H1 (cell line): ENCODE data around the gene DACH2. TPM values are rescaled to one million over a fixed set of nuclear protein-coding genes. Genes with fewer than 3 reads are reported as not detected.

Source experiments
- CTCF ChIA-PET: fragments of 300-600 bp; sonication (Branson Sonifier 250); formaldehyde crosslinking; loops from one replicate; lab custom pipeline; 2021; ENCODE audit not compliant: partially characterized antibody; lab: Charles Lee
- POLR2A ChIA-PET: fragments of 300-600 bp; sonication (Branson Sonifier 250); formaldehyde crosslinking; loops from one replicate; lab custom pipeline; 2021; ENCODE audit warnings: inconsistent platforms; ENCODE audit not compliant: partially characterized antibody; lab: Charles Lee
- DNase-seq, 2 experiments: peaks; one replicate each; pipeline versions ENCODE4 v3.0.0 to v3.0.0-alpha.2; 2010 to 2022; ENCODE audit warnings: low spot score in 2 of 2, low read depth in 1 of 2, mixed read lengths in 1 of 2
- FAIRE-seq: peaks from 2 replicates; lab custom pipeline; 2011; peaks lifted over from hg19 to GRCh38; lab: Jason Lieb, UNC
- H2AFZ ChIP-seq: 2 replicates; pipeline ENCODE4 v1.8.1; 2012; ENCODE audit warnings: low read length, inconsistent platforms
- H2AK5ac ChIP-seq: 2 replicates; pipeline ENCODE4 v1.6.1; 2013; ENCODE audit warnings: low read depth, low read length
- H2BK120ac ChIP-seq: replicated peaks from 2 replicates; pipeline ENCODE3; 2013; ENCODE audit warnings: low read depth, low read length, inconsistent platforms
- H2BK12ac ChIP-seq: 2 replicates; pipeline ENCODE4 v1.6.1; 2013; ENCODE audit warnings: low read depth, low read length
- H2BK15ac ChIP-seq: 2 replicates; pipeline ENCODE4 v1.6.1; 2013; ENCODE audit warnings: low read length
- H2BK20ac ChIP-seq: 2 replicates; pipeline ENCODE4 v1.6.1; 2013; ENCODE audit warnings: low read length
- H2BK5ac ChIP-seq: 2 replicates; pipeline ENCODE4 v1.6.1; 2013; ENCODE audit warnings: low read depth, low read length
- H3K14ac ChIP-seq: 2 replicates; pipeline ENCODE4 v1.6.1; 2013; ENCODE audit warnings: inconsistent platforms; ENCODE audit not compliant: insufficient read length
- H3K18ac ChIP-seq: 2 replicates; pipeline ENCODE4 v1.6.1; 2013; ENCODE audit warnings: low read length; ENCODE audit errors: extremely low read depth
- H3K23ac ChIP-seq: 2 replicates; pipeline ENCODE4 v1.6.1; 2013; ENCODE audit warnings: inconsistent platforms; ENCODE audit not compliant: insufficient read length
- H3K23me2 ChIP-seq: 2 replicates; pipeline ENCODE4 v1.6.1; 2013; ENCODE audit warnings: low read depth, low read length
- H3K27ac ChIP-seq: 2 replicates; pipeline ENCODE4 v1.6.1; 2011; ENCODE audit warnings: low read depth, low read length, inconsistent platforms
- H3K27me3 ChIP-seq, 4 experiments: replicated peaks in 1 of 4; 1 replicate in 1 of 4; 2 replicates in 3 of 4; pipeline versions ENCODE4 v1.6.1 to v1.8.1; 2011 to 2013; ENCODE audit warnings: low read length in 3 of 4, mild to moderate bottlenecking in 3 of 4, inconsistent platforms in 2 of 4, mixed read lengths in 2 of 4, moderate library complexity in 1 of 4; ENCODE audit not compliant: control insufficient read depth in 3 of 4, insufficient read depth in 3 of 4; ENCODE audit errors: extremely low read depth in 1 of 4
- H3K36me3 ChIP-seq, 4 experiments: 2 replicates each; pipeline versions ENCODE4 v1.6.1 to v1.8.1; 2011 to 2013; ENCODE audit warnings: mild to moderate bottlenecking in 4 of 4, low read length in 3 of 4, moderate library complexity in 2 of 4, control low read depth in 1 of 4, inconsistent platforms in 1 of 4; ENCODE audit not compliant: insufficient read depth in 4 of 4, control insufficient read depth in 2 of 4
- H3K4ac ChIP-seq: replicated peaks from 2 replicates; pipeline ENCODE3; 2013; ENCODE audit warnings: low read length, low read depth, mixed read lengths, inconsistent platforms; ENCODE audit not compliant: insufficient read length
- H3K4me1 ChIP-seq, 4 experiments: replicated peaks in 1 of 4; 1 replicate in 1 of 4; 2 replicates in 3 of 4; pipeline versions ENCODE4 v1.6.1 to v1.8.1; 2011 to 2013; ENCODE audit warnings: low read length in 3 of 4, inconsistent platforms in 2 of 4, mixed read lengths in 1 of 4; ENCODE audit not compliant: insufficient read depth in 4 of 4, control insufficient read depth in 3 of 4
- H3K4me2 ChIP-seq, 2 experiments: 2 replicates each; pipeline versions ENCODE4 v1.6.1 to v1.8.1; 2011 to 2013; ENCODE audit warnings: low read depth in 2 of 2, low read length in 2 of 2, control low read depth in 1 of 2, inconsistent platforms in 1 of 2, mild to moderate bottlenecking in 1 of 2; ENCODE audit not compliant: insufficient read depth in 1 of 2
- H3K4me3 ChIP-seq, 4 experiments: fragments of 200-600, 300-600 bp in 1 of 4; sonication (generic), shearing (Covaris generic), sonication (Bioruptor Twin) in 1 of 4; 2 replicates each; pipeline versions ENCODE4 v1.5.1 to v1.8.1; 2011 to 2016; ENCODE audit warnings: low read length in 4 of 4, low read depth in 3 of 4, control low read depth in 2 of 4, inconsistent platforms in 2 of 4, mild to moderate bottlenecking in 2 of 4, mixed read lengths in 1 of 4, moderate library complexity in 1 of 4; ENCODE audit not compliant: insufficient read depth in 2 of 4; ENCODE audit errors: extremely low read depth in 1 of 4
- H3K56ac ChIP-seq: replicated peaks from 2 replicates; pipeline ENCODE3; 2013; ENCODE audit warnings: low read depth, mild to moderate bottlenecking, mixed read lengths, low read length, inconsistent platforms; ENCODE audit not compliant: insufficient read length
- H3K79me1 ChIP-seq: 2 replicates; pipeline ENCODE4 v1.6.1; 2013; ENCODE audit warnings: low read depth, low read length, control low read depth
- H3K79me2 ChIP-seq, 2 experiments: 2 replicates each; pipeline versions ENCODE4 v1.6.1 to v1.8.1; 2012 to 2013; ENCODE audit warnings: low read length in 2 of 2, mild to moderate bottlenecking in 2 of 2, inconsistent platforms in 1 of 2; ENCODE audit not compliant: insufficient read depth in 2 of 2, control insufficient read depth in 1 of 2
- H3K9ac ChIP-seq, 4 experiments: replicated peaks in 1 of 4; 1 replicate in 1 of 4; 2 replicates in 3 of 4; pipeline versions ENCODE4 v1.6.1 to v1.8.1; 2011 to 2013; ENCODE audit warnings: low read depth in 3 of 4, low read length in 3 of 4, control low read depth in 2 of 4, mild to moderate bottlenecking in 2 of 4, moderate library complexity in 2 of 4, inconsistent platforms in 1 of 4; ENCODE audit errors: extremely low read depth in 1 of 4
- H3K9me3 ChIP-seq, 2 experiments: 2 replicates each; pipeline versions ENCODE4 v1.6.1 to v1.8.1; 2012 to 2013; ENCODE audit warnings: mild to moderate bottlenecking in 2 of 2, moderate library complexity in 2 of 2, control low read depth in 1 of 2, inconsistent platforms in 1 of 2, low read depth in 1 of 2, low read length in 1 of 2, mixed read lengths in 1 of 2; ENCODE audit not compliant: insufficient read depth in 2 of 2
- H4K20me1 ChIP-seq, 2 experiments: replicated peaks in 1 of 2; 2 replicates each; pipeline versions ENCODE3 to v1.8.1; 2011 to 2013; ENCODE audit warnings: inconsistent platforms in 2 of 2, low read length in 2 of 2, mild to moderate bottlenecking in 1 of 2; ENCODE audit not compliant: insufficient read depth in 2 of 2, control insufficient read depth in 1 of 2
- H4K5ac ChIP-seq: 2 replicates; pipeline ENCODE4 v1.6.1; 2013; ENCODE audit warnings: low read length, low read depth, mixed read lengths, inconsistent platforms; ENCODE audit not compliant: insufficient read length
- H4K8ac ChIP-seq: 2 replicates; pipeline ENCODE4 v1.8.0; 2013; ENCODE audit warnings: mild to moderate bottlenecking, moderate library complexity, low read length, inconsistent platforms; ENCODE audit not compliant: insufficient read depth; ENCODE audit errors: extremely low read depth
- H4K91ac ChIP-seq: replicated peaks from 2 replicates; pipeline ENCODE3; 2013; ENCODE audit warnings: low read length, mixed read lengths, inconsistent platforms; ENCODE audit not compliant: insufficient read length
- ASH2L ChIP-seq: fragments of 200-600, 300-600 bp; sonication (generic); IDR thresholded peaks from one replicate; pipeline ENCODE4 v1.7.1; 2017; ENCODE audit warnings: low read length
- MAFK ChIP-seq: IDR thresholded peaks from 2 replicates; pipeline ENCODE4 v1.6.1; 2012; ENCODE audit warnings: low read depth, mild to moderate bottlenecking, improper control_type of control experiment, low read length
- RAD21 ChIP-seq, 2 experiments: IDR thresholded peaks in 1 of 2; conservative IDR thresholded peaks in 1 of 2; 2 replicates each; pipeline ENCODE4 v1.6.1; 2011; ENCODE audit warnings: low read depth in 2 of 2, low read length in 2 of 2, improper control_type of control experiment in 1 of 2, inconsistent platforms in 1 of 2, mild to moderate bottlenecking in 1 of 2, moderate library complexity in 1 of 2
- WGBS, 2 experiments: shearing (Covaris generic) in 1 of 2; methylation state at CpG; one replicate each; pipeline versions ENCODE4 v1.1.6 to v1.1.7; 2013 to 2015; ENCODE audit warnings: low lambda C conversion rate in 2 of 2, mixed read lengths in 2 of 2, inconsistent platforms in 1 of 2, low coverage in 1 of 2, missing lambda C conversion rate in 1 of 2; ENCODE audit not compliant: insufficient replicate concordance in 2 of 2, insufficient coverage in 1 of 2, insufficient read length in 1 of 2; ENCODE audit errors: extremely low coverage in 1 of 2, missing lambda C conversion rate in 1 of 2; 5-methylcytosine and 5-hydroxymethylcytosine counted together
- polyA plus RNA-seq, 7 experiments: library from polyadenylated mRNA; depleted of rRNA in 3 of 7; stranded (reverse) in 5 of 7; unstranded in 2 of 7; fragments of >200 nt in 5 of 7; fragments of 200-250 nt in 2 of 7; gene quantifications; 1 replicate in 5 of 7; 2 replicates in 1 of 7; 4 replicates in 1 of 7; pipeline versions ENCODE4 v1.2.1 to v1.2.3, GENCODE V29; 2011 to 2013; ENCODE audit warnings: missing spikeins in 2 of 7, mixed read lengths in 2 of 7
- total RNA-seq: library from RNA; stranded (reverse); fragmentation: NEBNext Ultra II Directional; extraction: Animal tissue kit (Norgen Biotek cat#: 25700); gene quantifications from 2 replicates; pipeline ENCODE4 v1.2.1, GENCODE V29; 2021
- TF ChIP-seq, protein P1 (sequence below), 3 experiments: IDR thresholded peaks; 1 replicate in 2 of 3; 2 replicates in 1 of 3; pipeline versions ENCODE4 v1.5.1 to v1.6.1; 2011; ENCODE audit warnings: low read length in 3 of 3, mild to moderate bottlenecking in 3 of 3, inconsistent platforms in 2 of 3, low read depth in 1 of 3, moderate library complexity in 1 of 3; ENCODE audit not compliant: insufficient read depth in 1 of 3; ENCODE audit errors: control extremely low read depth in 1 of 3

DACH2 gene
- total and polyA plus RNA-seq, 2 of the 8 experiments (the other 6 are each of a cell fraction or from before 2014, with no cell fraction given) = 1.0 to 1.8 TPM

GRCh38 chrX:86348669-86349068 is 200.4 kb downstream of the DACH2 start:
- TF ChIP-seq, protein P1, sequence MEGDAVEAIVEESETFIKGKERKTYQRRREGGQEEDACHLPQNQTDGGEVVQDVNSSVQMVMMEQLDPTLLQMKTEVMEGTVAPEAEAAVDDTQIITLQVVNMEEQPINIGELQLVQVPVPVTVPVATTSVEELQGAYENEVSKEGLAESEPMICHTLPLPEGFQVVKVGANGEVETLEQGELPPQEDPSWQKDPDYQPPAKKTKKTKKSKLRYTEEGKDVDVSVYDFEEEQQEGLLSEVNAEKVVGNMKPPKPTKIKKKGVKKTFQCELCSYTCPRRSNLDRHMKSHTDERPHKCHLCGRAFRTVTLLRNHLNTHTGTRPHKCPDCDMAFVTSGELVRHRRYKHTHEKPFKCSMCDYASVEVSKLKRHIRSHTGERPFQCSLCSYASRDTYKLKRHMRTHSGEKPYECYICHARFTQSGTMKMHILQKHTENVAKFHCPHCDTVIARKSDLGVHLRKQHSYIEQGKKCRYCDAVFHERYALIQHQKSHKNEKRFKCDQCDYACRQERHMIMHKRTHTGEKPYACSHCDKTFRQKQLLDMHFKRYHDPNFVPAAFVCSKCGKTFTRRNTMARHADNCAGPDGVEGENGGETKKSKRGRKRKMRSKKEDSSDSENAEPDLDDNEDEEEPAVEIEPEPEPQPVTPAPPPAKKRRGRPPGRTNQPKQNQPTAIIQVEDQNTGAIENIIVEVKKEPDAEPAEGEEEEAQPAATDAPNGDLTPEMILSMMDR (IDR thresholded peaks at IDR 0.05; ENCODE audit: control extremely low read depth in 1 of 3, insufficient read depth in 1 of 3, low read depth in 1 of 3, low read length in 3 of 3) = peak; percentile 33 to 56 (median 40); a peak in 3 of 4 replicates
- TF ChIP-seq ASH2L (no peak), RAD21 (IDR thresholded peaks at IDR 0.05 in 1 of 2, conservative IDR thresholded peaks at IDR 0.05 in 1 of 2; ENCODE audit: low read depth in 2 of 2, low read length in 2 of 2) (peak; percentile 37 to 49), MAFK (no peak)
- Histone ChIP-seq H4K8ac (no peak overlapping the region), H3K4me2 (no peak overlapping the region), H2BK15ac (no peak overlapping the region), H3K56ac (no peak overlapping the region), H3K27ac (no peak overlapping the region), H2BK12ac (no peak overlapping the region), H3K14ac (no peak overlapping the region), H3K36me3 (no peaks in the 10 kb centered on the region), H3K9me3 (no peaks in the 10 kb centered on the region), H3K23ac (no peak overlapping the region), H3K27me3 (no peaks in the 10 kb centered on the region), H3K18ac (no peak overlapping the region), H4K5ac (no peak overlapping the region), H3K4me3 (no peak overlapping the region), H3K9ac (no peak overlapping the region), H2BK5ac (no peak overlapping the region), H4K91ac (no peak overlapping the region), H2AFZ (no peak overlapping the region), H3K4ac (no peak overlapping the region), H2BK20ac (no peak overlapping the region), H3K79me2 (no peaks in the 10 kb centered on the region), H4K20me1 (no peaks in the 10 kb centered on the region), H3K79me1 (no peaks in the 10 kb centered on the region), H2AK5ac (no peak overlapping the region), H3K4me1 (0 out of 7 replicates have a peak, but pooled peaks cover 0 to 3% (median 0%) of the 10 kb centered on the region in 4 experiments), H3K23me2 (no peaks in the 10 kb centered on the region), H2BK120ac (no peak overlapping the region)
- ChIA-PET CTCF (interaction anchor here (0.9 to 2.1 kb wide), 4 partner anchors 9 to 19 kb away, joined by 3 to 15 read pairs (median 8); no protein-coding TSS in a partner anchor), POLR2A (no interaction called here)
- FAIRE-seq (peak; percentile 68), DNase-seq (peak in 1 of 2 experiments; percentile 46)
- 40% methylated on average over 2 of the region's 4 CpGs; no CpG with 5 or more reads in 1 of the 2 experiments for WGBS, 2 experiments
